Endothelial cell of umbilical vein (primary cell): ENCODE data around the gene TAS2R43. TPM values are rescaled to one million over a fixed set of nuclear protein-coding genes. Genes with fewer than 3 reads are reported as not detected.

Experiments
- BruUV-seq: library from RNA; stranded (reverse); fragments of 400-500 nt; replicated peaks from 2 replicates; lab custom pipeline; 2021; lab: Mats Ljungman, UMichigan
- CTCF ChIA-PET: fragments of 300-600, 350-600 bp; sonication (Branson Sonifier 250); formaldehyde crosslinking; loops from one replicate; lab custom pipeline; 2021; ENCODE audit warnings: antibody characterized with exemption, inconsistent platforms; lab: Charles Lee
- POLR2A ChIA-PET: fragments of 300-600, 350-600 bp; sonication (Branson Sonifier 250); formaldehyde crosslinking; loops from one replicate; lab custom pipeline; 2021; ENCODE audit warnings: antibody characterized with exemption, inconsistent platforms; lab: Charles Lee
- DNase-seq: peaks from one replicate; pipeline ENCODE4 v3.0.0-alpha.2; 2011; ENCODE audit warnings: low read depth, low spot score
- FAIRE-seq: peaks from 2 replicates; lab custom pipeline; 2011; peaks lifted over from hg19 to GRCh38; lab: Jason Lieb, UNC
- H2AFZ ChIP-seq: 2 replicates; pipeline ENCODE4 v1.6.0; 2012; ENCODE audit warnings: low read depth, low read length, control low read depth, inconsistent platforms
- H3K27ac ChIP-seq: 2 replicates; pipeline ENCODE4 v1.5.1; 2011; ENCODE audit warnings: low read depth, mild to moderate bottlenecking, control low read depth, low read length, moderate library complexity; ENCODE audit not compliant: insufficient read depth
- H3K27me3 ChIP-seq, 2 experiments: 2 replicates each; pipeline versions ENCODE4 v1.6.0 to v1.6.1; 2011; ENCODE audit warnings: low read length in 2 of 2, mixed read lengths in 1 of 2; ENCODE audit not compliant: control insufficient read depth in 2 of 2, insufficient read depth in 2 of 2
- H3K36me3 ChIP-seq, 2 experiments: 2 replicates in 1 of 2; 3 replicates in 1 of 2; pipeline ENCODE4 v1.5.1; 2011; ENCODE audit warnings: low read length in 2 of 2, mild to moderate bottlenecking in 1 of 2, moderate library complexity in 1 of 2; ENCODE audit not compliant: control insufficient read depth in 2 of 2, insufficient read depth in 2 of 2; ENCODE audit errors: extremely low read depth in 1 of 2
- H3K4me1 ChIP-seq: 3 replicates; pipeline ENCODE4 v1.5.1; 2011; ENCODE audit warnings: mild to moderate bottlenecking, low read length; ENCODE audit not compliant: control insufficient read depth, insufficient read depth; ENCODE audit errors: extremely low read depth
- H3K4me2 ChIP-seq: 2 replicates; pipeline ENCODE4 v1.6.1; 2011; ENCODE audit warnings: low read length, control low read depth, mixed read lengths; ENCODE audit not compliant: insufficient read depth
- H3K4me3 ChIP-seq, 3 experiments: fragments of 200-600 bp in 1 of 3; sonication (generic), shearing (Covaris generic) in 1 of 3; replicated peaks in 1 of 3; 2 replicates each; pipeline ENCODE4 v1.5.1; 2011 to 2016; ENCODE audit warnings: control low read depth in 3 of 3, low read length in 3 of 3, mild to moderate bottlenecking in 2 of 3, inconsistent platforms in 1 of 3, low read depth in 1 of 3, moderate library complexity in 1 of 3; ENCODE audit not compliant: insufficient read depth in 1 of 3
- H3K79me2 ChIP-seq: 2 replicates; pipeline ENCODE4 v1.6.0; 2012; ENCODE audit warnings: low read length, inconsistent platforms; ENCODE audit not compliant: control insufficient read depth, insufficient read depth
- H3K9ac ChIP-seq: replicated peaks from 2 replicates; pipeline ENCODE3; 2011; ENCODE audit warnings: low read length, control low read depth; ENCODE audit not compliant: insufficient read depth; ENCODE audit errors: extremely low read depth
- H3K9me1 ChIP-seq: replicated peaks from 3 replicates; pipeline ENCODE4 v1.6.0; 2011; ENCODE audit warnings: mild to moderate bottlenecking, low read length; ENCODE audit not compliant: control insufficient read depth, insufficient read depth; ENCODE audit errors: extremely low read depth
- H3K9me3 ChIP-seq: replicated peaks from 2 replicates; pipeline ENCODE4 v1.5.1; 2012; ENCODE audit warnings: low read length, inconsistent platforms; ENCODE audit not compliant: control insufficient read depth, insufficient read depth
- H4K20me1 ChIP-seq: replicated peaks from 2 replicates; pipeline ENCODE3; 2011; ENCODE audit warnings: mild to moderate bottlenecking, low read length; ENCODE audit not compliant: control insufficient read depth, insufficient read depth; ENCODE audit errors: extremely low read depth
- EZH2 ChIP-seq: IDR thresholded peaks from 2 replicates; pipeline ENCODE4 v1.6.1; 2012; ENCODE audit warnings: borderline replicate concordance, low read depth, mild to moderate bottlenecking, moderate library complexity, low read length, inconsistent platforms; ENCODE audit not compliant: severe bottlenecking
- FOS ChIP-seq: IDR thresholded peaks from 2 replicates; pipeline ENCODE4 v1.6.1; 2011; ENCODE audit warnings: mild to moderate bottlenecking, low read length, moderate library complexity, borderline replicate concordance; ENCODE audit not compliant: insufficient read depth
- GATA2 ChIP-seq: IDR thresholded peaks from 2 replicates; pipeline ENCODE4 v1.7.0; 2011; ENCODE audit warnings: low read depth, mild to moderate bottlenecking, moderate library complexity, mixed read lengths, low read length; ENCODE audit not compliant: insufficient read length, insufficient read depth
- JUN ChIP-seq: IDR thresholded peaks from 2 replicates; pipeline ENCODE4 v1.6.1; 2011; ENCODE audit warnings: borderline replicate concordance, low read depth; ENCODE audit not compliant: insufficient read length, insufficient read depth
- MAX ChIP-seq: IDR thresholded peaks from 2 replicates; pipeline ENCODE4 v1.6.1; 2011; ENCODE audit not compliant: insufficient read depth, insufficient read length
- MYC ChIP-seq: IDR thresholded peaks from one replicate; pipeline ENCODE4 v1.6.1; 2011; ENCODE audit warnings: mild to moderate bottlenecking, low read depth, low read length
- POLR2A ChIP-seq: IDR thresholded peaks from 2 replicates; pipeline ENCODE4 v1.6.1; 2012; ENCODE audit warnings: low read depth, mild to moderate bottlenecking, control low read depth, low read length
- POLR2AphosphoS5 ChIP-seq: IDR thresholded peaks from 2 replicates; pipeline ENCODE4 v1.6.1; 2012; ENCODE audit warnings: low read depth, mild to moderate bottlenecking, control low read depth, low read length, moderate library complexity; ENCODE audit not compliant: insufficient read depth
- dilution Hi-C: fragments of 300-500 bp; cut with MboI; formaldehyde crosslinking; loops from one replicate; pipeline ENCODE4 v1.15.0; 2019; ENCODE audit warnings: low sequenced_read_pairs; ENCODE audit not compliant: extremely low pct_ligation_motif_present
- intact Hi-C: fragments of 100-400 bp; cut with micrococcal nuclease; formaldehyde crosslinking; loops from one replicate; pipeline ENCODE4 v1.10.0; 2022
- polyA plus RNA-seq, 4 experiments: library from polyadenylated mRNA; depleted of rRNA in 3 of 4; stranded (reverse) in 3 of 4; unstranded in 1 of 4; fragments of >200 nt; gene quantifications; 2 replicates each; pipeline versions ENCODE4 v1.2.1 to v1.2.3, GENCODE V29; 2011 to 2012; ENCODE audit warnings: missing spikeins in 1 of 4
- total RNA-seq: library from RNA; stranded (reverse); gene quantifications from 2 replicates; pipeline ENCODE4 v1.2.3, GENCODE V29; 2021
- TF ChIP-seq, protein P1 (sequence below), 2 donors: IDR thresholded peaks; 1 replicate in 1 of 2; 2 replicates in 1 of 2; pipeline ENCODE4 v1.5.1; 2011; ENCODE audit warnings: low read length in 2 of 2, mild to moderate bottlenecking in 2 of 2, moderate library complexity in 2 of 2, control low read depth in 1 of 2, inconsistent platforms in 1 of 2, low read depth in 1 of 2; ENCODE audit not compliant: insufficient read depth in 1 of 2; ENCODE audit errors: extremely low read depth in 1 of 2

TAS2R43 gene
- total and polyA plus RNA-seq, 2 donors (not counting 3 experiments of a cell fraction or from before 2014, with no cell fraction given), result 0.07 to 1.8 TPM

DNA sequence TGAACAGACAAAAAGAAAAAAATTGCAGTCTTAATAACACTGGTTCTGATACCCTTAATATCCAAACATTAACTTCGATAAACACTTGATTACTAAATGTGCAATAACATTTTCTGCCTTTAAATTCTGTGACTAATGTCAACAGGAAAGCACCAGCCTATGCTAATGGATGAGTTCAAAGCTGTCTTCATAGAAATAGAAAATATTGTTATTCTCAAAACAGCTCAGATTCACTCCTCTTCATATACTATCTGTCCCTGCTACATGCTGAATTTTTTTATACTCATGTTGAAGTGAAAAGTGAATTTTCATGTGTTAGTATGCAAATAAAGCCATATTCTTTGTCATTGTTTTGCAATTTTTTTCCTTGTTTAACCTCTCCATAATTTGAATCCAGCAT, 13.9 kb downstream of the TAS2R43 start:
- Histone ChIP-seq H3K4me3 (no peak overlapping the region), H3K4me2 (no peak overlapping the region), H3K9ac (no peak overlapping the region), H4K20me1 (no peaks in the 10 kb centered on the region), H3K9me1 (no peaks in the 10 kb centered on the region), H3K27ac (no peak overlapping the region), H3K9me3 (no peaks in the 10 kb centered on the region), H3K79me2 (no peaks in the 10 kb centered on the region), H3K27me3 (no peaks in the 10 kb centered on the region), H3K4me1 (no peaks in the 10 kb centered on the region), H2AFZ (no peak overlapping the region), H3K36me3 (no peaks in the 10 kb centered on the region)
- no peak for FAIRE-seq
- dilution Hi-C loops (no loop called here), intact Hi-C loops (no loop called here)
- BruUV-seq, result no TSS peak
- DNase-seq, result no peak
- no peak for TF ChIP-seq MAX
- TF ChIP-seq POLR2AphosphoS5, result no peak
- no peak for TF ChIP-seq GATA2
- TF ChIP-seq MYC, result no peak
- TF ChIP-seq, protein P1, sequence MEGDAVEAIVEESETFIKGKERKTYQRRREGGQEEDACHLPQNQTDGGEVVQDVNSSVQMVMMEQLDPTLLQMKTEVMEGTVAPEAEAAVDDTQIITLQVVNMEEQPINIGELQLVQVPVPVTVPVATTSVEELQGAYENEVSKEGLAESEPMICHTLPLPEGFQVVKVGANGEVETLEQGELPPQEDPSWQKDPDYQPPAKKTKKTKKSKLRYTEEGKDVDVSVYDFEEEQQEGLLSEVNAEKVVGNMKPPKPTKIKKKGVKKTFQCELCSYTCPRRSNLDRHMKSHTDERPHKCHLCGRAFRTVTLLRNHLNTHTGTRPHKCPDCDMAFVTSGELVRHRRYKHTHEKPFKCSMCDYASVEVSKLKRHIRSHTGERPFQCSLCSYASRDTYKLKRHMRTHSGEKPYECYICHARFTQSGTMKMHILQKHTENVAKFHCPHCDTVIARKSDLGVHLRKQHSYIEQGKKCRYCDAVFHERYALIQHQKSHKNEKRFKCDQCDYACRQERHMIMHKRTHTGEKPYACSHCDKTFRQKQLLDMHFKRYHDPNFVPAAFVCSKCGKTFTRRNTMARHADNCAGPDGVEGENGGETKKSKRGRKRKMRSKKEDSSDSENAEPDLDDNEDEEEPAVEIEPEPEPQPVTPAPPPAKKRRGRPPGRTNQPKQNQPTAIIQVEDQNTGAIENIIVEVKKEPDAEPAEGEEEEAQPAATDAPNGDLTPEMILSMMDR (IDR thresholded peaks at IDR 0.05; ENCODE audit: extremely low read depth in 1 of 2, insufficient read depth in 1 of 2, low read depth in 1 of 2, low read length in 2 of 2), result no peak
- no peak for TF ChIP-seq JUN
- TF ChIP-seq FOS, result no peak
- TF ChIP-seq EZH2, result no peak
- TF ChIP-seq POLR2A, result no peak
- ChIA-PET CTCF (no interaction called here), POLR2A (no interaction called here)
